HG03039 (cell line): Measurements from ENCODE around the gene RAB40A.

Experiments used
- ATAC-seq: cut with Tn5 transposase; IDR thresholded peaks from one replicate; pipeline ENCODE4 v1.9.1; 2021; ENCODE audit warnings: mild to moderate bottlenecking, moderate library complexity; ENCODE audit not compliant: unreplicated experiment

Gene RAB40A, protein sequence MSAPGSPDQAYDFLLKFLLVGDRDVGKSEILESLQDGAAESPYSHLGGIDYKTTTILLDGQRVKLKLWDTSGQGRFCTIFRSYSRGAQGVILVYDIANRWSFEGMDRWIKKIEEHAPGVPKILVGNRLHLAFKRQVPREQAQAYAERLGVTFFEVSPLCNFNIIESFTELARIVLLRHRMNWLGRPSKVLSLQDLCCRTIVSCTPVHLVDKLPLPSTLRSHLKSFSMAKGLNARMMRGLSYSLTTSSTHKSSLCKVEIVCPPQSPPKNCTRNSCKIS

DNA sequence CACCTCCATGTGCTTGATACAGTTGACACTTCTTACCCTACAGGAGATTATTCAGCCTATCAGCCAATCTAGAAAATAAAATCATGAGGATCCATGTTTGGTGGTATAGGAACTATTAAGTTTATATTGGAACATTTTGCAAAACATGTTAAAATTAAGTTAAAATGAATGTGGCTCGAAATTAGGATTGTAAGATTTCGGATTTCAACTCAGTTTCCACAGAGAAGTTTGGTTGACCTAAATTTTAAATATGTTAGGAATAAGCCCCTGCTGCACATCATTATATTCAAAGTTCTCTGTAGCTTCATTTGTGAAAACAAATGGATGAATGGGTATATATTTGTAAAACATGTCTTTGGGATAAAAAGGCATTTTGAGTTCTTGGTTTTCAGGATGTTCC, at the start of gene RAB40A:
TSS of gene RAB40A (minus strand) at position 101 of the 400 bp plus-strand sequence. CDS start 18,733 bp downstream, outside the sequence.
- no peak for ATAC-seq

DNA sequence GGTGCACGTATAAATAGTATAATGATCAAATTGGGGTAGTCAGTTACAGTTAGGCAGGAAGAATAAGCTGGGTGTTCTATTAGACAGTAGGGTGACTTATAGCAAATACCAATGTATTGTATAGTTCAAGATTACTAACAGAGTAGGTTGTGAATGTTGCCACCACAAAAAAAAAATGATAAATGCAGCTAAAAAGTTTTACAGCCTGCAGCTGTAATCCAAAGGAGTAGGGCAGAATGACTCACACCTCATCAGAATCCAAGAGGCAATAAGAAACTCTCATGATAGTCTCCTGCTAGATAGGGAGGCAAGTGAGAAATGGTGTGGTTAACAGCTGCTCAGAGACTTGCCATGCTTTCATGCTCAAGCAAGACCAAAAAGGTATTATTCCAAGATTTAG, 46.5 kb upstream of the RAB40A start:
- ATAC-seq, result peak; percentile 41

DNA sequence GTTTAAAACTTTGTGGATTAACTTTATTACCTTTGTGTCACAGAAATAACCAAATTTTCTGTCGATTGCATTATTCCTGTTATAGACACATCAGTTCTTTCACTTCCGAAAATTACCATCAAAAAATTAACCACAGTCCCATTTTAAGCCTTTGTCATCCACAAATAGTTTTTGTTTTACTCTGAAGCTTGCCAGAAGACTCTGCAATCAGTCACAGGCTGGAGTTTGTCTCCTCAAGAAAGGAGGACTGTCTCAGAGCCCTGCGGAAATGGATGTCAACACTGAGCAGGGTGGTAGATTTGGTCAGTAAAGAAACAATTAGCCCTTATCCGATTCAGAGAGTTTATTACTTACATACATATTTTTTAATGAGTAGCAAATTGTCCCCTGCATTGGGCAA, 45.9 kb upstream of the RAB40A start:
- peak; percentile 71 for ATAC-seq

DNA sequence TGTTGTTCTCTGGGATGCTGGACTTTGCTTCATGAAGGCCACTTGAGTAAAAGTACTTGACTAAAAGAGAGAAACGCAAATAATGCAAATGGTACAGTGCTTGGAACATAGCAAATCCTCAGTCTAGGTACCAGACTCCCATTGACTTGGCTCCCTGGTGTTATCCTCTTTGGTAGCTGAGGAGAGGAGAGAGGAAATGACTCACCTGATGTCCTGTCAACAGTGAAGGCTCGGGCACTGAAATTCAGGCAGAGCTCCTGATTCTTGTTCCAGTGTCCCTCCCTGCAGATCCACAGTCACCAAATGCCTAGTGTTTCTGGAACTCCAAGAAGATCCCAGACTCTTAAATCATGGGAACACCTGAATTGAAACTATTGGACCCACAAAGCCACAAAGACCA, 43.5 kb upstream of the RAB40A start:
- ATAC-seq, result no peak

DNA sequence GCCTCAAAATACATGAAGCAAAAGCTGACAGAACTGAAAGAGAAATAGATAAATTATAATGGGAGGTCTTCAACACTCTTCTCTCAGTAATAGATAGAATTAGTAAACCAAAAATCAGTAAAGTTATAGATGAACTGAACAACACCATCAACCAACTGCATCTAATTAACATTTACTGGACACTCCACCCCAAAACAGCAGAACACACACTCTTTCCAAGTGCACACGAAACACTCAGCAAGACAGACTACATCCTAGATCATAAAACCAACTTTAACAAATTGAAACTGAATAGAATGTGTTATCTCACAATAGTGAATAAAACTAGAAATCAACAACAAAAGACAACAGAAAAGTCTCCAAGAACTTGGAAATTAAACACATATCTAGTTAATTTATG, 41.0 kb upstream of the RAB40A start:
- ATAC-seq, result no peak

DNA sequence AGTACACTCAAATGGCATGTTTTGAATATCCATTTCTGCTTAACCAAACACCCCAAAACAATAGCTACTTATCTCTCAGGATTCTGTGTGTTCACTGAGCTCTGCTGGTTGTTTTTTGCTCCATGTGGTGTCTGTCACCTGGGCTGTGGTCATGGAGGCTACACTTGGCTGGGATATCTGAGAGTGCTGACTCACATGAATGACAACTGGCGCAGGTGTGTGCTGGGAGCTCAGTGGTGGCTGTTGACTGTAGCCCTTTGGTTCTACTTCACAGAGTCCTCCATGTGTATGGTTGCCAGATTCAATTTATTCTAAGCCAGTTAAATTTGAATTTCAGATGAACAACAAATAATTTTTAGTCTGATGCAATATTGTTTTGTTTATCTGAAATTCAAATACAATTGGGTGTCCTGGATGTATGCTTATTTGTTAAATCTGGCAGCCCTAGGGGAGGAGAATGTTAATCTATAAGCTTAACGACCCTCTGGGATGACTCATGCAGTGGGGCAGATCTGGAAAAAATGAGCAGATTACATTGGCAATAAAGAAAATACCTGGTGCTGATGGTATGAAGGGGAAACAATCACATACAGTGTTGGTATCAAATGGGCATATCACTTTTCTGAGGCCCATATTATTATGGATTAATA, 37.8 kb upstream of the RAB40A start:
- ATAC-seq, result no peak

DNA sequence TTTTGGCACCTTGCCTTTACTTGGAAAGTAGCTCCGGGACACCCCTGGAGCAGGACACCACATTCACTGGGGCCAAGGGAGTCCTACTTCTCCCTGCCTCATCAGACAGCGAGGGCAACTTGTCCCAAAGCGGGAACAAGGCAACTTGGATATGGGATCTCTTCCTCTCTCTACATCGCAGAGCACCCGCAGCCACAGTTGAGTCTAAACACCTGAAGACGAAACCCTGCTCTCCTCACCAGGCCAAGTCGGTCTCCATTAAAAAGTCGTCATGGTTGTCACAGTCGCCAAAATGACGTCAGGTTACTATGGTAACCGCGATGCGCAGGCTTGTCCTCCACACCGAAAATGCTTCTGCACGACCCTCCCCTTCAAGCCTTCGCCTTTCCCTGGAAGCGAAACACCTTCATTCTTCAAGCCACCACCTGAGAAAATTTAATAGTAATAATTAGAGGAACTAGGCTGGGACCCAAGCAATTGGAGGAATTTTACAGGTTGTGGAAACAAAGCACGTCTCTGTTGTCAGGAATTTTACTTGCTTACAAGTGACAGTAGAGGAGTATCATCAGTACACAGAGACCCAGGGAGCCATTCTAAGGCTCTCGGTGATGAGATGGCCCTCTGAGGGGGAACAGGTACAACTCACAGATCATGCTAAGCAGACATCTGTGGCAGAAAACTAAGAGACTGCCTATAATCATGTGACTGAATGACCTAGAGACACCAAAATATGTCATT, 35.6 kb upstream of the RAB40A start:
- peak; percentile 97 for ATAC-seq

DNA sequence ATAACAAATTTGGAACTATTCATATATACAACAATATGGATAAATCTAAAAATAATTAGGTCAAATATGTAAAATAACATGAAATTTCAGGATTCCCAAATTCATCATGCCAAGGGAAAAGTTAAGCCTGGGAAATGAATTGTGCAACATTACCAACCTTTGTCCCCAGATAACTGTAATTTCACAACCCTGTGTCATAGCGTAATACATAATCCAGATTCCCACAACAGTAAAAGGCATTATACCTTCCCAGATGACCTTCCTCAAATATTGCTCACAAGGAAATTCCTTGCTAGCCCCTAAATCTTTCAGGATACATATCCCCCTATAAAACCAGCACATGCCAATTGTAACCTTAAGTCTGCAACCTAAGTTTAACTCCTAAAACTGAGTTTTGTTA, 32.9 kb upstream of the RAB40A start:
- ATAC-seq, result no peak

DNA sequence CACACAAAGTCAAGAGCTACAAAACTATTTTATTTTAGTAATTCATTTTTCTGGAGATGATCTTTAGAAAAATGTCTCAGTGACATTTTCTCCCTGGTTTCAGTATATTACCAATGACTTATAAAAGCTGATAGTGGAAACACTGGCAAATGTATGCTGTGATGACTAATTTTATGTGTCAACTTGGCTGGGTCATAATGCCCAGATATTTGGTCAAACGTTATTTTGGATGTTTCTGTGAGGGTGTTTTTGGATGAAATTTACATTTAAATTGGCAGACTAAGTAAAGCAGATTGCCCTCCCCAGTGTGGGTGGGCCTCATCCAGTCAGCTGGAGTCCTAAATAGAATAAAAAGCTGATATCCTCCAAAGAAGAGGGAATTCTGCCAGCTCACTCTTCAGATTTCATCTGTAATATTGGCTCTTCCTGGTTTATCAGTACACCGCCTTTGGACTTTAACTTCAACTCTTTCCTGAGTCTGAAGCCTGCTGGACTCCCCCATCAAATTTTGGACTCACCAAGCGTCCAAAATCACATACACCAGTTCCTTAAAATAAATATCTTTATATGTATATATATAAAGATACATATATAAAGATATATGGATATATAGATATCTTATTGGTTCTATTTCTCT, 31.2 kb upstream of the RAB40A start:
- no peak for ATAC-seq

DNA sequence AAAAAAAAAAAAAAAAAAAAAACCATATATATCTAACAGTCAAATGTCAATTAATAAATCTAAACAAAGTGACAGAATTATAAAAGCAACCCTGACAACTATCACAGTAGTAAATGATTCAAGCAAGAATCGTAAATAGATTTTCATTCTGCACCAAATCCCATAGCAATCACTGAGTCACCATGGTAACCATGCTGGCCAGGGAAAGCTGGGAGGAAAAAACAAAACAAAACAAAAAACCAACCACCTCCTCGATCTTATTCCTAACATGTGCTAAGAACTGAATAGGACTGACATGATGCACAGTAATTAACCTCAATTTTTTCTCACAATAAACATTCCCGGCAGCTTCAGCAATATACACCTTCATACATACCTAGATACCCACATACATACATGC, 30.6 kb upstream of the RAB40A start:
- no peak for ATAC-seq

DNA sequence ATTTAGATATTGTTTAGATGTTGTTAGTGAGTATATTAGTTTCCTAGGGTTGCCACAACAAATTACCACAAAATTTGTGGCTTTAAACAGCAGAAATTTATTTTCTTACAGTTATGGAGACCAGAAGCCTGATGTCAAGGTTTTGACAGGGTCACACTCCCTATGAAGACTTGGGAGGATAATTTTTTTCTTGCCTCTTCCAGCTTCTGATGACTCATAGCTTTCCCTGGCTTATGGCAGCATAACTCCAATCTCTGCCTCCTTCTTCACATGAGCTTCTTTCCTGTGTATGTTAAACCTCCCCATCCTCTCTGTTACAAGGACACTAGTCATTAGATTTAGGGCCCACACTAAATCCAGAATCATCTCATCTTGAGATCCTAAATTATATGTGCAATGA, 20.9 kb upstream of the RAB40A start:
- ATAC-seq, result no peak

DNA sequence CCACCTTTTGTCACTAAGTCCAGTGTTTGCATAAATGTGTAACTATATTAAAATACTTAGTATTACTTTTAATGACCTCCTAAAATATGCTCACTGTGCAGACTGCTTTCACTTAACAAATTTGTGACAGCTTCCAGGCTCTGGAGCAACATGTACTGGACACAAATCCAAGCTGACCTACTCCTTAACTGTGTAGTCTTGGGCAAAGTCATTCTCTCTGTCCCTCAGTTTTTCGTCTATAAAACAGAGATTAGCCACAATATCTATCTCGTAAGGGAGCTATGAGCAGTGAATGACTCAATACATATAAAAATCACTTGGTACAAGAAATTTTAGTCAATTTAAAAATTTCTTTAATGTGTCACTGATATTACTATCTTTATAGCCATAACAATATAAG, 20.4 kb upstream of the RAB40A start:
- ATAC-seq, result no peak

DNA sequence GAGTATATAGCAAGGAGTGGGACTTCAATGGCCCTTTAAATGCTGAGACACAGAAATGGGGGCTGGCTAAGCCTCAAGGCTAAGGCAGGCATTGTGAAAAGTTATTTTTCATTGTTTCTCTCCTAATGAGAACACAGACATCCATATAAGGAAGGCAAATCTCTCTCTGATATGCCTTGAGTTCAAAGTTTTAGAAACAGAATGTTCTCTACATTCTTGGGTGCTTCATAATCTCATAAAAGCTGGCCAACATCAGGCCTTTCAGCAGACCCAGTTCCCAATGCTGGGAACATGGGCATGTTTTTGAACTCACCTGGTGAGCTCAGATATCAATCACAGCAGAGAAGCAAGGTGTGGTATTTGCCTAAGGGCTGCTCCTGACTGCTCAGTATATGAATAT, 19.4 kb upstream of the RAB40A start:
- no peak for ATAC-seq

DNA sequence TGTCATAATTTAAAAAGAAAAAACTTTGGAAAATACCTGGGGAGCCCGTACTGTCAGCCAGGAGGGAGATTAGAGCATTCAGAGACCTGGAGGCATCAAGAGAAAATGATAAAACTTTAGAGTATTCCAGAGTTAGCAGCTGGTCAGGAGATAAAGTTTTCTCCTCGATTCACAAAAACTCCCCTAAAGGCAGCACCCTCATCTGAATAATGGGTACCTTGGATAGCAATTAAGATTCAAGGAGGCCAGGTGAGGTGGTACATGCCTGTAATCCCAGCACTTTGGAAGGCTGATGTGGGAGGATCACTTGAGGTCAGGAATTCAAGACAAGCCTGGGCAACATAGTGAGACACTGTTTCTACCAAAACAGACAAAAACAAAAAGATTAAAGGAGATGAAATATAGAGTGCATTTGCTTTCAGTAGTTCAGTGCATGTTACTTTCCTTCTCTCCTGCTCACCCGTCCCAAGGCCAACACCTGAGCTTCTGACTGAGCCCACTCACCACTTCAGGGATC, 18.6 kb upstream of the RAB40A start:
- no peak for ATAC-seq

DNA sequence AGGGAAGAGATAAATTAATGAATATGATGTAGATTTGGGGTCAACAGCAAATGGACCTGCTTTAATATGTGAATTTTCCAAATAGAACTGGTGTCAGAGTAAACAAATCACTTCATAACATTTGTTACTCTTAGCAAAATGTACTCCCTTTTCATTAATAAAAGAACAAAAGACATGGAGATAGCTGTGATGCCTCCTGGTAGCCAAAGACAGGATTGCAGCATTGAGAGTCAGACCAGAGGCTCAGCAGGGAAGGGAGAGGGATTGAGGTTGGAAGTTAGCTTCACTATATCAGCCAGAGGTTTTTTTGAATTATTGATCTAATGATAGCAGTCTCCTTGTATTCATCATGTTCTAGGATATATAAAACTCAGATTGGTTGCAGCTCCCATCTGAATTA, 17.4 kb upstream of the RAB40A start:
- no peak for ATAC-seq

DNA sequence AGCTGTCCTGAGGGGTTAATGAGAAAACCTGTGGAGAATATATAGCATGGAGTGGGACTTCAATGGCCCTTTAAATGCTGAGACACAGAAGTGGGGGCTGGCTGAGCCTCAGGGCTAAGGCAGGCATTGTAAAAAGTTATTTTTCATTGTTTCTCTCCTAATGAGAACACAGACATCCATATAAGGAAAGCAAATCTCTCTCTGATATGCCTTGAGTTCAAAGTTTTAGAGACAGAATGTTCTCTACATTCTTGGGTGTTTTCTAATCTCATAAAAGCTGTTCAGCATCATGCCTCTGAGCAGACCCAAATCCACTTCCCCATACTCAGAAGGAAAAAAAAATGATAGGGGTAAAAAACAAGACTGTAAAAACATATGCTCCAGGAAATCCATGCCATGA, 16.8 kb upstream of the RAB40A start:
- no peak for ATAC-seq

DNA sequence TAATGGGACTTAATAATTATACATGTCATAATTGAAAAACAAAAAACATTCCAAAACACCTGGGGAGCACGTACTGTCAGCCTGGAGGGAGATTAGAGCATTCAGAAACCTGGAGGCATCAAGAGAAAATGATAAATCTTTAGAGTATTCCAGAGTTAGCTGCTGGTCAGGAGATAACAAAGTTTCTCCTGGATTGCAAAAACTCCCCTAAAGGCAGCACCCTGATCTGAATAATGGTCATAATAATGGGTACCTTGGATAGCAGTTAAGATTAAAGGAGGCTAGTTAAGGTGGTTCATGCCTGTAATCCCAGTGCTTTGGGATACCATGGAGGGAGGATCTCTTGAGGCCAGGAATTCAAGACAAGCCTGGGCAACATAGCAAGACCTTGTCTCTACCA, 15.9 kb upstream of the RAB40A start:
- no peak for ATAC-seq

DNA sequence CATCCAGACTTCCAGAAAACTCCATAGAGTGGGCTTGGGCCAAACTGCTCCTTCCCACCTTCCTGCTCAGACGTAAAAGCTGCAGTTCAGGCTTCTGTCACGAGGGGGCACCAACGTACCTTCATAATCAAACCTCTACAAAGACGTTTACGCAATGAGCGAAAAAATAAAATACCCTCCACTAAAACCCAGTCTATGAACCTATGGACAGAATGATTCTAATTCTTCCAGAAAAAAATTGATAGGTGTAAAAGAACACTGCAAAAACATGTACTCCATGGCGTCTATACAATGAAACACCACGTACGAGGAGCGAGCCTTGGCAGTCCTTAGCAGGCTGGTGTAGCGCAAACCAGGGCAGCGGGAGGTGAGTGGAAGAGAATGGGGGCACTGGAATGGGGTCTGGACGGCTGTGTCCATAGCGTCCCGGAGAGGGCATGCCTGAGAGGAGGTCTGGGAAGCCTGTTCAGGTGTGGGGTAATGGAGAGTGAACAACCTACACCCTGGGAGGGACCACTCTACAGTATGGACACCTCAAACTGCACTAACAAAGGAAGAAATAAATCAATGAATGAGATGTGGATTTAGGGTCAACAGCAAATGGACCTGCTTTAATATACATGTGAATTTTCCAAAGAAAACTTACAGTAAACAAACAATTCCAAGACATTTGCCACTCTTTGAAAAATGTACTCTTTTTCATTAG, 14.4 kb upstream of the RAB40A start:
- no peak for ATAC-seq

DNA sequence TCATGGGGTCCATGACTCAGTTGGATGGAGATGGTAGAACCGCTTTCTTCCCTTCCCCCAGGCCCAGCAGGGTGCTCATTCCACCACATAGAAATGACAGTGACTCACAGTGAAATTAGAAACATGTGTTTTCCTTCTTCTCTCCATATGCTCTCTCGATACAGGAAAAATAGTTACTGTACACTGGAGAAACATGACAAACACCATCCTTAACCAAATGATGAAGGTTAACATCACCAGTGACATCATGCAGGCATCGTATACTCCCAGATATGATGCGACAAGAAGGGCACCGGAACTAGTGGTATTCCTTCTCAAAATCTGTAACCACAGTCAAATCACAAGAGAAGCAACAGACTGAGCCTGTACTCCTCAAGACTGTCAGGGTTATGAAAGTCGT, 11.7 kb upstream of the RAB40A start:
- no peak for ATAC-seq

DNA sequence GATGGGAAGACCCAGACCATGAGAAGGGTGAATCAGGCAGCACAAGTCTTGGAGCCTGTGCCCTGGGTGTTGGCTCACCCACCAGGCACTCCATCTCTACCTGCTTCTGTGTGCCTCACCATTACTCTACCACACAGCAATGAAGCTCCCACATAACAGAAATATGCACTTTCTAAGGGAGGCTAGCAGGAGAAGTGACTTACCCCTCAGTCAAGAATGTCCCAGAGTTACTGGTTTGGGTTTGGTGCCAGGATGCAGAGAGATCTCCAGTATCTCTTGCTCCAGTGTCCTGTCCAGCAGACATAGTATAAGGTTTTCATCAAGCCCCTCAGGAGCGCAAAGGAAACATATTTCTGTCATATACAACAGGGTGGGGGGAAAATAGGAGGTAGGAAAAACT, 11.3 kb upstream of the RAB40A start:
- ATAC-seq, result no peak

DNA sequence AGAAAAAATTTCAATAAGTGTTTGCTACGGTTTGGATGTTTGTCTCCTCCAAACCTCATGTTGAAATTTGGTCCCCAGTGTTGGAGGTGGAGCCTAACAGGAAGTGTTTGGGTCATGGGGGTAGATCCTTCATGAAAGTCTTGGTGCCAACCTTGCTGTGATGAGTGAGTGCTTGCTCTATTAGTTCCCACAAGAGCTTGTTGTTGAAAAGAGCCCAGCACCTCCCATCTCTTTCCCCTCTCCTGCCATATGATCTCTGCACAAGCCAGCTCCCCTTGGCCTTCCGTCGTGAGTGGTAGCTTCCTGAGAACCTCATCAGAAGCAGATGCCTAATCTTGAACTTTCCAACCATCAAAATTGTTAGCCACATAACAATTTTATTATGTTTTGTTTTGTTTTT, 10.3 kb upstream of the RAB40A start:
- ATAC-seq, result no peak
